ENCODE results near the gene MX2.
A peak's percentile ranks its signal among the peaks of the same experiment; 100 is the strongest.

MX2 gene

DNA sequence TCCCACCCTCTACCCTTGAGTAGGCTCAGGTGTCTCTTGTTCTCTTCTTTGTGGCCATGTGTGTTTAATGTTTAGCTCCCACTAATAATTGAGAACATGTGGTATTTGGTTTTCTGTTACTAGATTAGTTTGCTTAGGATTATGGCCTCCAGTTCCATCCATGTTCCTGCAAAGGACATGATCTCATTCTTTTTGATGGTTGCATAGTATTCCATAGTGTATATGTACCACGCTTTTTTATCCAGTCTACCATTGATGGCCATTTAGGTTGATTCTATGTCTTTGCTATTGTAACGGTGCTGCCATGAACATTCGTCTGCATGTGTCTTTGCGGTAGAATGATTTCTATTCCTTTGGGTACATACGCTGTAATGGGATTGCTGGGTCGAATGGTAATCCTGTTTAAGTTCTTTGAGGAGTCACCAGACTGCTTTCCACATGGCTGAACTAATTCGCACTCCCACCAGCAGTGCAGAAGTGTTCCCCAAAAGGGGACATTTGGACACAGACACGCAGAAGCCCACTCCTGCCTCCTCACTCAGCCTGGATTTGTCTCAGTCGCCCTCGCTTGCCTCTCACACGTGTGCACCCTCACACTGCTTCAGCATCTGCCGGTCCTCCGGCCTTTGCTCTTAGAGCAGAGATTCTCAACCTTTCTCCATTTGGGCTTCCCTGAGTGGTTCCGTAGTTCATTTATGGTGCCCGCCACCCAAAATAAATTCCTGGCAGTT lies 3.7 kb downstream of the MX2 start:
- DNase-seq, result no peak

DNA sequence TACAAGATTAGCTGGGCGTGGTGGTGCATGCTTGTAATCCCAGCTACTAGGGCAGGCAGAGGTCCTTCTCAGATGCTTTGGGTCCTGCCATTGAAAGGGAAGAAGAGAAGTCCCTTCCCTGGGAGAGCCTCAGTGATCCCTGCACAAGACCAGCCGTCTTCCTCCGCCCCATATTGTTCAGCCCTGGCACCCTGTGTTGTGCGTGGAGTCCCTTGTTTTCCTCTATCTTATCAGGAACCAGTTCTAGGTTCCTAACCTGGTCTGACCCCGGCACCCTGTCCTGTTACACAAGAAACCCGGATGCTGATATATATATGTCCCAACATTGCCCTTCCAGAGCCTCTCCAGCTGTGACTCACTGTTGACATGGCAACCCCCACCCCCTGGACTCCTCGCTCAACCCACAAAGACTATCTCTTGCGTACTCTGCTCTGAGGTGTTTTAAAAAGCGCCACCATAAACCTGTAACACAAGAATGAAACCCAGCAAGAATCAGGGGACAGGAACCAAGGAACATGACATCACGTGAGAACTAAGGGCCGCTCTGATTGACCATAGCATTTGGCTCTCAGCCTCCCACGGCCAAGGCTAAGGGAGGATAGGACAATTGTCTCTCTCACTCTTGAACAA lies 4.8 kb downstream of the MX2 start:
- no peak for DNase-seq

GRCh38 chr21:41367301-41367944 lies 5.6 kb downstream of the MX2 start:
- DNase-seq, result no peak

DNA sequence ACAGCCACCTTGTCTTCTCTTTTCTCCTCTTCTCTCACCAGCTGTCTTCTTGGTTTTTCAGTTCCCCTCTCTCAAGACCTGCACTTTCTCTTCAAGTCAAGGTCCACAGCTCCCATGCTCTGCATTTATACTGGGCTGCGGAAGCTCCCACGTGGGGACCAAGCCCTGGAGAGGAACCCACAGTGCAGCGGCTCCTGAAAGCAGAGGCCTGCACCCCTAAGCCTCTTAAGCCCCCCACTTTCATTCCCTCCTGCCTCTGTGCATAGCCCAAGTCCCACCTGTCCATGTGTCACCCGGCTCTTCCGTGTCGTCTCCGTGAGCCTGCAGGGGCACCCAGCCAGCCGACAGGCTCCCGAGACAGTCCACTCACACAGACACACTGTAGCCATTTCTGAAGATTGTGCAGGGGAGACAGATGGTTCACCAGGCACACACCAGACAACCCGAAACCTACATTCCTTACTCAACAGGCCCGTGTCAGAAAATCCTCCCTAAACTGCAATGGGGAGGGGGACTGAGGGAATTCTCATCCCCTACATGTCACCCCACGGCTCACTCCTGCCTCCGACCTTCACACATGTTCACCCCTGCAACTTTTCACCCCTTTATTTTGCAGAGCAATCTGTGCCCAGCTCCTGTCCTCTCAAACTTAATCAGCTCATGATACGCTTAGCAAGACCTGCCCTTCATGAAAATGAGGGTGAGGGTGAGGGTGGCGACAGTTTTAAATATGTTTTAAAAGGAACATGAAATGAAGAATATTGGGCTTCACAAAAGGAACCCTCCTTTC lies 6.3 kb downstream of the MX2 start:
- DNase-seq, result no peak

DNA sequence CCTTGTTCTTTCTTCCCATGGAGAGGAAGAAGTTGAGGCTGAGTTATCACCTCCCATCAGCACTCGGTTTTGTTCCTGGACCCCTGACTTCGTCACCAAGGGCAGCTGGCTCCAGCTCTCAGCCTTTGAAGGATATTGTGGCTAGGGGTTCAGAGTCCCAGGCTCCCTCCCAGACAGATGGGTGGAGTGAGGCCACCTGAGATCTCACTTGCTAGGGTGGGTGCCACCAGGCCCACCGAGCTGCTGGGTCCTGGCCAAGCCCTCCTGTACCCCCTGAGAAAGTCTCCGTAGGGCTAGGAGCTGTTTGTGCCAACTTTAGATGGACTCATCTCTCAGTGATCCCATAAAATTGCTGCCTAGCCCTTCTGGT lies 6.9 kb downstream of the MX2 start:
- DNase-seq, result no peak

GRCh38 chr21:41369105-41369919 lies 7.5 kb downstream of the MX2 start:
- peak; percentile 78 for DNase-seq

- DNase-seq, result no peak
Observed at GRCh38 chr21:41369920-41370839, 8.4 kb downstream of the MX2 start.

GRCh38 chr21:41370840-41371684 lies 9.2 kb downstream of the MX2 start:
- DNase-seq, result no peak

DNA sequence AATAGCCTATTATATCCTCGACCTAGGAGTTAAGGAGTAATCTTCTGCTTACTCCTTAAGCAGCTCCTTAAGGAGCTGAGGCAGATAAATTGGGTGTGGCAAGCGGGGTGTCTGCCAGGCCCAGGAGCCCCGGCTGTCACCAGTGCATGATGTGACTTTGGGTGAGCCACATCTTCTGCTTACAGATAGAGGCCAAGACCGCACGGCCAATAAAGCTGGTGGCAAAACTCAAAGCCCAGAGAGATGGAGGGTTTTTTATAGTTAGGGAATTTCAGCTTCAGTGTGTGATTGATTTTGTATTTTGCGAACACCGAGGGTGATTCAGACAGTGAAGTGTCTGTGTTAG lies 9.8 kb downstream of the MX2 start:
- no peak for DNase-seq

- DNase-seq, result no peak
Observed at GRCh38 chr21:41373253-41373652, 11.4 kb downstream of the MX2 start.

GRCh38 chr21:41373763-41374162 lies 11.9 kb downstream of the MX2 start:
- no peak for DNase-seq

DNA sequence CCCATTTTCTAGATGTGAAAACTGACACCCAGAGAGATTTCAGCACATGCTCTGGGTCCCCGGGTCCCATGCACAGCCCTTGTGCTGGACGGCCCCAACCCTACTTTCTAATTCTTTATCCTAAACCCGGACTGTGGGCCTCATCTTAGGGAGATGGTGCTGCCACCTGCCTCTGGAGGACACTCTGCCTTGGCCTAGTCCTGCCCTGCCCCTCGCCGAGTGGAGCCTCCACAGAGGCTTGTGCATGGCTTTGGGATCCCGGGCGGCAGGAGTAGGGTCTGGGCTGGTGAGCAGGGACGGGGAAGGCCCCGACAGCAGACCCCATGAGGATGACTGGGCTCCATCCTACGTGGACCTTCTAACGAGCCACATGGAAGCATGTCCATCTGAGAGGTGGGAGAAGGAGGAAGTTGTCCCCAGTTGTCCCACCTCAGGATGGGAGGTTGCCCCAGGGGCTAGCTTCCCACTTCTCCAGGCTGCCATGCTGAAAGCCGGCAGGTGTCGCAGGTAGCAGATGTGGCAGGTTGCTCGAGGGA lies 12.4 kb downstream of the MX2 start:
- DNase-seq, result no peak

GRCh38 chr21:41374867-41375533 lies 13.2 kb downstream of the MX2 start:
- DNase-seq, result no peak

- no peak for DNase-seq
Observed at GRCh38 chr21:41375875-41376274, 14.0 kb downstream of the MX2 start.

- DNase-seq, result no peak
Observed at GRCh38 chr21:41377715-41378114, 15.9 kb downstream of the MX2 start.

DNA sequence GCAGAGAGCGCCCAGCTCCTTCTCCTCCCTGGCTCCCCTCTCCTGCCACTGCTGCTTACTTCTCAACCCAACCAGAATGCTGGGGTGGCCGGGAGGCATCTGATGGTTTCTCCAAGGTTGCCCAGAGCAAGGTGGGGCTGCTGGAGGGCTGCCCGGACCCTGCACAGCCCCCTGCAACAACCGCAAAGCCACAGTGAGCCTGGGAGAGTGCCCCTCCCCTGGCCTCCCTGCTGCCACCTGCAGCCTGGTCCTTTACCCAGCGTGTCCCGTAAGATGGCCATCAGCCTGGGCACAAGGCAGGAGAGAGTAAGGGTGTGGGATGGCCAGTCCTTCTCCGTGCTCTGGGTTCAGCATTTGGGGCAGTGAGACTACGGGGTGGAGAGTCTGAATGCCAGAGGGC lies 17.0 kb downstream of the MX2 start:
- no peak for DNase-seq

- DNase-seq, result no peak
Observed at GRCh38 chr21:41379901-41380300, 18.1 kb downstream of the MX2 start.

DNA sequence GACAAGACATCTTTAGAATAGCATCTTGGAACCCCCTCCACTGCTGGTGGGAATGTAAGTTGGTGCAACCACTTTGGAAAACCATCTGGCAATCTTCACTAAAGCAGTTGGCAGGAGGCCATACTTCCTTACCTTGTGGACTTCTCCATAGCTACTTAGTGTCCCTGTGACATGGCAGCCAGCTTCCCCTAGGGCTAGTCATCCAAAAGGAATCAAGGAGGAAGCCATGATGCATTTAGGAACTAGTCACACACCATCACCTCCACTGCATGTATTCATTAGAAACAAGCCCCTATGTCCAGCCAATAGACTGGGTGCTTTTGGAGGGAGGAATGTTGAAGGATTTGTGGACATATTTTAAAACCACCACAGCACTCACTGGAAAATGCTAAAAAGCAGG lies 19.9 kb downstream of the MX2 start:
- no peak for DNase-seq

- no peak for DNase-seq
Observed at GRCh38 chr21:41387042-41387819, 25.4 kb downstream of the MX2 start.
